GM12878 (cell line): ENCODE measurements around the gene SLC12A3. TPM values are rescaled to one million over a fixed set of nuclear protein-coding genes. Genes with fewer than 3 reads are reported as not detected.

Experiments used
- ASH2L ChIP-seq: fragments of 300-600, 200-600 bp; sonication (generic); IDR thresholded peaks from 2 replicates; pipeline ENCODE4 v1.6.1; 2017; ENCODE audit warnings: low read depth, mild to moderate bottlenecking, borderline replicate concordance
- ATF2 ChIP-seq: IDR thresholded peaks from 2 replicates; pipeline ENCODE4 v1.6.1; 2012; ENCODE audit warnings: low read length, inconsistent platforms
- BCLAF1 ChIP-seq: fragments of 450-650 bp; IDR thresholded peaks from 2 replicates; pipeline ENCODE4 v1.6.1; 2017; ENCODE audit warnings: antibody characterized with exemption, mild to moderate bottlenecking, moderate library complexity
- BMI1 ChIP-seq: fragments of 450-650 bp; IDR thresholded peaks from 2 replicates; pipeline ENCODE4 v1.6.1; 2016; ENCODE audit warnings: mild to moderate bottlenecking, moderate library complexity, borderline replicate concordance
- CBX3 ChIP-seq: fragments of 200-600 bp; sonication (generic); IDR thresholded peaks from 2 replicates; pipeline ENCODE4 v1.6.1; 2016; ENCODE audit warnings: low read depth, borderline replicate concordance
- CHD1 ChIP-seq: IDR thresholded peaks from 2 replicates; pipeline ENCODE4 v1.6.1; 2012; ENCODE audit warnings: low read depth, low read length, improper control_type of control experiment
- CREM ChIP-seq: IDR thresholded peaks from 2 replicates; pipeline ENCODE4 v1.6.1; 2014; ENCODE audit warnings: antibody characterized with exemption, low read depth
- E2F4 ChIP-seq: IDR thresholded peaks from 2 replicates; pipeline ENCODE4 v1.6.1; 2012; ENCODE audit warnings: low read depth, low read length, improper control_type of control experiment
- EED ChIP-seq: sonication (generic); IDR thresholded peaks from 2 replicates; pipeline ENCODE4 v1.6.1; 2016; ENCODE audit warnings: antibody characterized with exemption, low read depth
- ESRRA ChIP-seq: IDR thresholded peaks from 2 replicates; pipeline ENCODE4 v1.6.1; 2012; ENCODE audit warnings: mild to moderate bottlenecking, low read length, improper control_type of control experiment
- IKZF1 ChIP-seq: fragments of 450-650 bp; conservative IDR thresholded peaks from 2 replicates; pipeline ENCODE4 v1.6.1; 2017; ENCODE audit warnings: antibody characterized with exemption, mild to moderate bottlenecking
- IKZF2 ChIP-seq, 2 experiments: fragments of 450-650 bp; IDR thresholded peaks; 2 replicates each; pipeline ENCODE4 v1.6.1; 2017; ENCODE audit warnings: mild to moderate bottlenecking in 2 of 2, moderate library complexity in 2 of 2
- PAX5 ChIP-seq: IDR thresholded peaks from 2 replicates; pipeline ENCODE4 v1.6.1; 2011; ENCODE audit warnings: low read depth, low read length, borderline replicate concordance
- PAX8 ChIP-seq: fragments of 450-650 bp; IDR thresholded peaks from 2 replicates; pipeline ENCODE4 v1.6.1; 2017; ENCODE audit warnings: mild to moderate bottlenecking, moderate library complexity
- SKIL ChIP-seq: fragments of 450-650 bp; IDR thresholded peaks from 2 replicates; pipeline ENCODE4 v1.6.1; 2017; ENCODE audit warnings: mild to moderate bottlenecking, low read depth, inconsistent platforms; ENCODE audit not compliant: poor library complexity, severe bottlenecking
- SP1 ChIP-seq: IDR thresholded peaks from one replicate; pipeline ENCODE4 v1.6.1; 2011; ENCODE audit warnings: low read depth, low read length
- ZNF207 ChIP-seq: fragments of 450-650 bp; IDR thresholded peaks from 2 replicates; pipeline ENCODE4 v1.6.1; 2014; ENCODE audit warnings: antibody characterized with exemption, mild to moderate bottlenecking, borderline replicate concordance
- ZSCAN29 ChIP-seq: fragments of 450-650 bp; IDR thresholded peaks from 2 replicates; pipeline ENCODE4 v1.6.1; 2017; ENCODE audit warnings: mild to moderate bottlenecking, moderate library complexity
- polyA plus RNA-seq, 11 experiments: library from polyadenylated mRNA; depleted of rRNA in 4 of 11; unstranded in 6 of 11; stranded (reverse) in 5 of 11; fragments of >200 nt; fragmentation: Nextera tagmentation in 4 of 11; fragmentation: Illumina TruSeq in 1 of 11; extraction: Ambion mirVana in 4 of 11; extraction: Trizol in 1 of 11; gene quantifications; 1 replicate in 1 of 11; 2 replicates in 10 of 11; pipeline versions ENCODE4 v1.2.1 to v1.2.3, GENCODE V29; 2011 to 2016; ENCODE audit warnings: inconsistent platforms in 2 of 11, missing spikeins in 2 of 11, low read depth in 1 of 11
- total RNA-seq, 4 experiments: library from RNA; depleted of rRNA in 3 of 4; stranded (reverse); fragments of >200 nt in 3 of 4; fragmentation: Illumina TruSeq in 1 of 4; extraction: Trizol in 1 of 4; gene quantifications; 2 replicates each; pipeline versions ENCODE4 v1.2.1 to v1.2.3, GENCODE V29; 2013 to 2021

The SLC12A3 gene
- total and polyA plus RNA-seq, 10 of the 15 experiments (the other 5 are each of a cell fraction or from before 2014, with no cell fraction given), result 0.05 to 6.3 (median 3.1) TPM

- TF ChIP-seq IKZF2 (IDR thresholded peaks at IDR 0.05) (peak; percentile 98), CHD1 (no peak), CREM (peak; percentile 89), EED (peak; percentile 96), E2F4 (no peak), PAX8 (no peak), PAX5 (peak; percentile 96), ZSCAN29 (no peak), BCLAF1 (no peak), IKZF1 (peak; percentile 99), BMI1 (peak; percentile 62; the same call in 1 of the 2 replicates), ESRRA (peak; percentile 86; the same call in 1 of the 2 replicates), CBX3 (no peak), SP1 (peak; percentile 86), ASH2L (no peak), ZNF207 (0 out of 2 replicates have a peak, but pooled peaks have one; percentile 21), ATF2 (peak; percentile 75), SKIL (peak; percentile 88)
These were observed 47.0 kb downstream of the SLC12A3 start (continued) for GRCh38 chr16:56911771-56912571.
